Esophagus muscularis mucosa (tissue), 4 donors: ENCODE results near the gene IP6K3.

ENCODE experiments used
- EP300 ChIP-seq: sonication (generic); formaldehyde crosslinking; IDR thresholded peaks from one replicate; pipeline ENCODE4 v1.6.1; 2017; ENCODE audit warnings: antibody characterized with exemption
- POLR2A ChIP-seq: fragments of 450-650 bp; IDR thresholded peaks from one replicate; pipeline ENCODE4 v1.6.1; 2017; ENCODE audit warnings: antibody characterized with exemption, moderate library complexity, mild to moderate bottlenecking, low read depth
- POLR2AphosphoS5 ChIP-seq, 2 donors: sonication (generic); formaldehyde crosslinking; IDR thresholded peaks; one replicate each; pipeline ENCODE4 v1.6.1; 2017; ENCODE audit warnings: antibody characterized with exemption in 2 of 2
- TF ChIP-seq, protein P1 (sequence below), 3 experiments: fragments of 200-600 bp in 2 of 3; fragments of 450-650 bp in 1 of 3; sonication (generic) in 2 of 3; IDR thresholded peaks; one replicate each; pipeline ENCODE4 v1.5.1; 2017 to 2019; ENCODE audit warnings: antibody characterized with exemption in 3 of 3, mild to moderate bottlenecking in 2 of 3, moderate library complexity in 1 of 3

DNA sequence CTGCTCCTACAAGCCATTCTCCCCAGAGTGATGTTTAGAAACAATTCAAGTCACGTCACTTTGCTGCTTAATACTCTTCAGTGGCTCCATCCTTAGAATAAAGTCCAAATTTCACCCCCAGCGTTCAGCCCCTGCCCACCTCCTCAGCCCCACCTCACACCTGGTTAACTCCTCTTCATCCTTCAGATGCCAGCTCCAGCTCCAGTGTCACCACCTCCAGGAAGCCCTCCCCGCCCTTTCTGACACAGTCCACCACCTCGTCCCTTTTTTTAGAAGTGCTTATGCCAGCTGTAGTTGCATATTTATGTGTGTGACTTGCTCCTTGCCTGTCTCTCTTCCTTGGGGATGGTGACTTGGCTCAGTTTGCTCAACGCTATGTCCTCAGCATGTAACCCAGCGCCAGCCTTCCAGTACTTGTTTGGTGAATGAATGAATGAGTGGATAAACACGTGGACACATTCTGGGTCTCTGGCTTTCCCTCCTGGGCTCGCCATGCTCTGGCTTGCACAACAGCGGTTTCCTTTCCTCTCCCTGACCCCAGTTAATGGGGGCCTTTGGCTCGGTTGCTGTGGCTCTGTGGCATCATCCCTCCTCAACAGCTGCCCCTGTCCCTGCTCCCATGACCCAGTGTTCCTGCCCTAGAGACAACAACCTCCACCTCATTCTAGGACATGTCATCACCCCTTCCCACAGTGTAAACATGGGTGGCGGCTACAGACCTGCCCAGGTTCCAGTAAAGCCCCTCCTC is 3.7 kb upstream of the IP6K3 start:
- TF ChIP-seq POLR2AphosphoS5 (IDR thresholded peaks at IDR 0.05) (no peak), POLR2A (no peak), EP300 (no peak)
- TF ChIP-seq, protein P1, sequence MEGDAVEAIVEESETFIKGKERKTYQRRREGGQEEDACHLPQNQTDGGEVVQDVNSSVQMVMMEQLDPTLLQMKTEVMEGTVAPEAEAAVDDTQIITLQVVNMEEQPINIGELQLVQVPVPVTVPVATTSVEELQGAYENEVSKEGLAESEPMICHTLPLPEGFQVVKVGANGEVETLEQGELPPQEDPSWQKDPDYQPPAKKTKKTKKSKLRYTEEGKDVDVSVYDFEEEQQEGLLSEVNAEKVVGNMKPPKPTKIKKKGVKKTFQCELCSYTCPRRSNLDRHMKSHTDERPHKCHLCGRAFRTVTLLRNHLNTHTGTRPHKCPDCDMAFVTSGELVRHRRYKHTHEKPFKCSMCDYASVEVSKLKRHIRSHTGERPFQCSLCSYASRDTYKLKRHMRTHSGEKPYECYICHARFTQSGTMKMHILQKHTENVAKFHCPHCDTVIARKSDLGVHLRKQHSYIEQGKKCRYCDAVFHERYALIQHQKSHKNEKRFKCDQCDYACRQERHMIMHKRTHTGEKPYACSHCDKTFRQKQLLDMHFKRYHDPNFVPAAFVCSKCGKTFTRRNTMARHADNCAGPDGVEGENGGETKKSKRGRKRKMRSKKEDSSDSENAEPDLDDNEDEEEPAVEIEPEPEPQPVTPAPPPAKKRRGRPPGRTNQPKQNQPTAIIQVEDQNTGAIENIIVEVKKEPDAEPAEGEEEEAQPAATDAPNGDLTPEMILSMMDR (IDR thresholded peaks at IDR 0.05): no peak
